Measurements from ENCODE around the gene ARHGEF38.

The ARHGEF38 gene

DNA sequence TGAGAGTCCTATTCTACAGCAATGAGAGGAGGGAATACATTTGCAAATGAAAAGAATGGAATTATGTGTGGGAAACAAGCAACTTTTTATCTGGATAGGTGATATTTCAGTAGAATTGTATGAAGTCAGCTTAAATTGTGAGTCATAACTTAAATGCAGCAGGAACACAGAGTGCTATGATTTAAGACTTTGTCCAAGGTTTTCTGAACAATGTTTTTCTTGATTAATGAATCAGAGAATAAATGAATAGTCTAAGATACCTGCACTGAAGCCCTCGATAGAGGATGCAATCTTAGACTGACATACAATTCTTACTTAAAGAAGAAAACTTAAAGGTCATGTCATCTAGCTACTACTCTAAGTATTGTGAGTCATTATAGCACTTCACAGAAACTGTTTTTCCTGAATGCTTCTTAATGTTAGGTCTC is 8.0 kb downstream of the ARHGEF38 start:
- TF ChIP-seq CEBPB (IDR thresholded peaks at IDR 0.05) (no peak), EP300 (IDR thresholded peaks at IDR 0.05; ENCODE audit: borderline replicate concordance) (no peak), NFIC (IDR thresholded peaks at IDR 0.05) (no peak), EGR1 (IDR thresholded peaks at IDR 0.05) (no peak), RAD21 (IDR thresholded peaks at IDR 0.05; ENCODE audit: low read depth) (no peak), CREB1 (IDR thresholded peaks at IDR 0.05; ENCODE audit: low read depth) (no peak), TAF1 (IDR thresholded peaks at IDR 0.05; ENCODE audit: low read depth) (no peak), TCF12 (IDR thresholded peaks at IDR 0.05; ENCODE audit: low read depth) (no peak), YY1 (IDR thresholded peaks at IDR 0.05; ENCODE audit: low read depth) (no peak), FOXM1 (IDR thresholded peaks at IDR 0.05; ENCODE audit: borderline replicate concordance, low read depth) (no peak), ZBTB7A (IDR thresholded peaks at IDR 0.05; ENCODE audit: low read depth) (no peak), TEAD4 (IDR thresholded peaks at IDR 0.05) (no peak)
- TF ChIP-seq, protein P1, sequence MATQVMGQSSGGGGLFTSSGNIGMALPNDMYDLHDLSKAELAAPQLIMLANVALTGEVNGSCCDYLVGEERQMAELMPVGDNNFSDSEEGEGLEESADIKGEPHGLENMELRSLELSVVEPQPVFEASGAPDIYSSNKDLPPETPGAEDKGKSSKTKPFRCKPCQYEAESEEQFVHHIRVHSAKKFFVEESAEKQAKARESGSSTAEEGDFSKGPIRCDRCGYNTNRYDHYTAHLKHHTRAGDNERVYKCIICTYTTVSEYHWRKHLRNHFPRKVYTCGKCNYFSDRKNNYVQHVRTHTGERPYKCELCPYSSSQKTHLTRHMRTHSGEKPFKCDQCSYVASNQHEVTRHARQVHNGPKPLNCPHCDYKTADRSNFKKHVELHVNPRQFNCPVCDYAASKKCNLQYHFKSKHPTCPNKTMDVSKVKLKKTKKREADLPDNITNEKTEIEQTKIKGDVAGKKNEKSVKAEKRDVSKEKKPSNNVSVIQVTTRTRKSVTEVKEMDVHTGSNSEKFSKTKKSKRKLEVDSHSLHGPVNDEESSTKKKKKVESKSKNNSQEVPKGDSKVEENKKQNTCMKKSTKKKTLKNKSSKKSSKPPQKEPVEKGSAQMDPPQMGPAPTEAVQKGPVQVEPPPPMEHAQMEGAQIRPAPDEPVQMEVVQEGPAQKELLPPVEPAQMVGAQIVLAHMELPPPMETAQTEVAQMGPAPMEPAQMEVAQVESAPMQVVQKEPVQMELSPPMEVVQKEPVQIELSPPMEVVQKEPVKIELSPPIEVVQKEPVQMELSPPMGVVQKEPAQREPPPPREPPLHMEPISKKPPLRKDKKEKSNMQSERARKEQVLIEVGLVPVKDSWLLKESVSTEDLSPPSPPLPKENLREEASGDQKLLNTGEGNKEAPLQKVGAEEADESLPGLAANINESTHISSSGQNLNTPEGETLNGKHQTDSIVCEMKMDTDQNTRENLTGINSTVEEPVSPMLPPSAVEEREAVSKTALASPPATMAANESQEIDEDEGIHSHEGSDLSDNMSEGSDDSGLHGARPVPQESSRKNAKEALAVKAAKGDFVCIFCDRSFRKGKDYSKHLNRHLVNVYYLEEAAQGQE (IDR thresholded peaks at IDR 0.05; ENCODE audit: low read depth), result no peak
- TF ChIP-seq, protein P2, sequence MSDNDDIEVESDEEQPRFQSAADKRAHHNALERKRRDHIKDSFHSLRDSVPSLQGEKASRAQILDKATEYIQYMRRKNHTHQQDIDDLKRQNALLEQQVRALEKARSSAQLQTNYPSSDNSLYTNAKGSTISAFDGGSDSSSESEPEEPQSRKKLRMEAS (IDR thresholded peaks at IDR 0.05), result no peak
- TF ChIP-seq, protein P3, sequence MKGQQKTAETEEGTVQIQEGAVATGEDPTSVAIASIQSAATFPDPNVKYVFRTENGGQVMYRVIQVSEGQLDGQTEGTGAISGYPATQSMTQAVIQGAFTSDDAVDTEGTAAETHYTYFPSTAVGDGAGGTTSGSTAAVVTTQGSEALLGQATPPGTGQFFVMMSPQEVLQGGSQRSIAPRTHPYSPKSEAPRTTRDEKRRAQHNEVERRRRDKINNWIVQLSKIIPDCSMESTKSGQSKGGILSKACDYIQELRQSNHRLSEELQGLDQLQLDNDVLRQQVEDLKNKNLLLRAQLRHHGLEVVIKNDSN (IDR thresholded peaks at IDR 0.05), result no peak

DNA sequence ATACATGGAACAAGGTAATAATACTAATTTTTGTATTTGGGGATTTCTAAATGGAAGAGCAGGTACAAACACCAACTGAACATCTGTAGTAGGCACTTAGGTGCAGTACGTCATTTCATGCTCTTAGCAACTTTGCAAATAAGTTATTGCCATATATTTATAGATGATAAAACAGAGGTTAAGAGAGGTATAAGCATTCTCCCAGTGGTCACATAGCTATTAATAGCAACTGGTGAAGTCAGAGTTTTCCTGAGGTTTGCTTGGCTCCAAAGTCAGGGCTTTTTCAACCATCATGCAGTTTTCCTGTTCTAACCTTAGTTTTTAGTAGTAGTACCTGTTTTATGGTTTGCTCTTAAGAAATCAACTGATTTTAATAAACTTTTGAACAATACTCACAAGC is 10.9 kb downstream of the ARHGEF38 start:
- TF ChIP-seq TEAD4 (IDR thresholded peaks at IDR 0.05), result no peak
- TF ChIP-seq, protein P2 (IDR thresholded peaks at IDR 0.05), result no peak

DNA sequence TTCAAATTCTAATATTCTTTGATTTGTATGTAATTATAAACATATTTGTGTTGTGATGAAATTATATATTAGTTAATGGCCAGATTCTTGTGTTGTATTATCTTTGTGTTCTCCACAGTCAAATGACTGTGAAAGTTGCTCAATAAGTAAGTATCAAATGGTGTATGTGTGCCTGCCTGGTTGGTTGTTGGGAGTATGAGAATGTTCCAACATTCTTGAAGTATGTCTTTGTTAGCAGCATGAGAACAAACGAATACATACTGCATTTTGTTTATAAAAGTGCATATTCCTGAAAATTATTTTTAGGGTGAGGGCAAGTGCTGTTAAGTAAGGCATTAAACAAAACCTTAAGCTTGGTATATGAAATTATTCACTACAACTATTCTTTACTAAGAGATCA is 16.2 kb downstream of the ARHGEF38 start:
- no peak for TF ChIP-seq CEBPB (IDR thresholded peaks at IDR 0.05)
- TF ChIP-seq RAD21 (IDR thresholded peaks at IDR 0.05; ENCODE audit: low read depth), result no peak

DNA sequence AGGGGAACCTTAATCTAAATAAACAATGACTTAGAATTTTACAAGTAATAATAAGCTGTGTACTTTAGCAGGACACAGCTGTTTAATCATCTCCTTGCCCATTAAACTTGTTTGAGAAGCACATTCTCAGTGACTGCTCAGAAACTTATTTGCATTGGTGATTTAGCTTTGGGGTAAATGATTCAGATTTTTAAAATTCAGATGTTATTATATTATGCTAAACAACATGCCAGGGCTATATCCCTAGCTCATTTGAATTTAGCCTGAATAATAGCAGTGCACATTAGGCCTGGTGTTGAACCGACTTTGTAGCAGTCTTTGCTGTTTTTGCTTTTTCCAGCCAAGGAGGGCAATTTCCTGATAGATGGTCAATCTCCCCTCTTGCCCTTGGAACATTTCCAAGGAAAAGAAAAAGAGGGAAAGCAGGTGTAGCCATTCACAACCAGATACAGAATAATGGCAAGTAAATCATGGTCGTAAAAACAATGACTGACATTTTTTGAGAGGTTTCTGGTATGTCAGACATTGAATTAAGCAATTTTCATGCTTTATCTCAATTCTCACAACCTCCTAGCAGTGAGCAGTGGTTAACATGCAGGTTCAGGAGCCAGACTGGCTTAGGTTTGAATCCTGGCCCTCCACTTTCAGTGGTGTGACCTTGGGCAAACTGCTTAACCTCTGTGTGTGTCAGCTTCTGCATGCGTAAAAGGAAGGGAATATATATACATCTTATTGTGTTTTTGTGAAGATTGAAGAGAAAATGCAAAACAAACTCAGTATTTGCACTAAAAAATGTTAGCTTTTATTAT is 16.8 kb downstream of the ARHGEF38 start:
- TF ChIP-seq NFIC (IDR thresholded peaks at IDR 0.05), result no peak
- no peak for TF ChIP-seq YY1 (IDR thresholded peaks at IDR 0.05; ENCODE audit: low read depth)
- no peak for TF ChIP-seq TAF1 (IDR thresholded peaks at IDR 0.05; ENCODE audit: low read depth)
- no peak for TF ChIP-seq FOXM1 (IDR thresholded peaks at IDR 0.05; ENCODE audit: borderline replicate concordance, low read depth)
- no peak for TF ChIP-seq EGR1 (IDR thresholded peaks at IDR 0.05)
- TF ChIP-seq, protein P1 (IDR thresholded peaks at IDR 0.05; ENCODE audit: low read depth), result no peak
- no peak for TF ChIP-seq ZBTB7A (IDR thresholded peaks at IDR 0.05; ENCODE audit: low read depth)
- no peak for TF ChIP-seq CEBPB (IDR thresholded peaks at IDR 0.05)

DNA sequence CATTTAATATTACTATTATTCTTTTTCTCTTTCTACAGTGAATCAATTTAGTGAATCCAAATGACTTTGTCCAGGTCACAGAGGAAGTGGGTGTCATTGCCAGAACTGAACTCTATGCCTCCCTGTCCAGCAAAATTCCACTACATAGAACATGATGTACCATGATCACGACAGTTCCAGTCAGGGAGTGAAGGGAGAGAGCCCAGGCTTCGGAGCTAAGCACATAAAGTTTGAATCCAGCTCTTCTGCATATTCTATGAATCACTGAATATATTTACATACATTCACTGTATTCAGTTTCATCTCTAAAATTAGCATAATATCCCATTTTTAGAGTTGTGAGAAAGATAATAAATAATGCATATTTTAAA is 17.4 kb downstream of the ARHGEF38 start:
- TF ChIP-seq, protein P2 (IDR thresholded peaks at IDR 0.05), result no peak
- TF ChIP-seq TCF12 (IDR thresholded peaks at IDR 0.05; ENCODE audit: low read depth) (no peak), EP300 (IDR thresholded peaks at IDR 0.05; ENCODE audit: borderline replicate concordance) (no peak), ZBTB7A (IDR thresholded peaks at IDR 0.05; ENCODE audit: low read depth) (no peak), TEAD4 (IDR thresholded peaks at IDR 0.05) (no peak), RAD21 (IDR thresholded peaks at IDR 0.05; ENCODE audit: low read depth) (no peak), CEBPB (IDR thresholded peaks at IDR 0.05) (no peak), YY1 (IDR thresholded peaks at IDR 0.05; ENCODE audit: low read depth) (no peak), TAF1 (IDR thresholded peaks at IDR 0.05; ENCODE audit: low read depth) (no peak), EGR1 (IDR thresholded peaks at IDR 0.05) (no peak), NFIC (IDR thresholded peaks at IDR 0.05) (no peak)
- TF ChIP-seq, protein P1 (IDR thresholded peaks at IDR 0.05; ENCODE audit: low read depth), result no peak
